GM21786 (cell line): ENCODE data around the gene TXNRD2.

ENCODE experiments used
- ATAC-seq: cut with Tn5 transposase; IDR thresholded peaks from one replicate; pipeline ENCODE4 v1.9.1; 2021; ENCODE audit not compliant: unreplicated experiment

TXNRD2 gene

DNA sequence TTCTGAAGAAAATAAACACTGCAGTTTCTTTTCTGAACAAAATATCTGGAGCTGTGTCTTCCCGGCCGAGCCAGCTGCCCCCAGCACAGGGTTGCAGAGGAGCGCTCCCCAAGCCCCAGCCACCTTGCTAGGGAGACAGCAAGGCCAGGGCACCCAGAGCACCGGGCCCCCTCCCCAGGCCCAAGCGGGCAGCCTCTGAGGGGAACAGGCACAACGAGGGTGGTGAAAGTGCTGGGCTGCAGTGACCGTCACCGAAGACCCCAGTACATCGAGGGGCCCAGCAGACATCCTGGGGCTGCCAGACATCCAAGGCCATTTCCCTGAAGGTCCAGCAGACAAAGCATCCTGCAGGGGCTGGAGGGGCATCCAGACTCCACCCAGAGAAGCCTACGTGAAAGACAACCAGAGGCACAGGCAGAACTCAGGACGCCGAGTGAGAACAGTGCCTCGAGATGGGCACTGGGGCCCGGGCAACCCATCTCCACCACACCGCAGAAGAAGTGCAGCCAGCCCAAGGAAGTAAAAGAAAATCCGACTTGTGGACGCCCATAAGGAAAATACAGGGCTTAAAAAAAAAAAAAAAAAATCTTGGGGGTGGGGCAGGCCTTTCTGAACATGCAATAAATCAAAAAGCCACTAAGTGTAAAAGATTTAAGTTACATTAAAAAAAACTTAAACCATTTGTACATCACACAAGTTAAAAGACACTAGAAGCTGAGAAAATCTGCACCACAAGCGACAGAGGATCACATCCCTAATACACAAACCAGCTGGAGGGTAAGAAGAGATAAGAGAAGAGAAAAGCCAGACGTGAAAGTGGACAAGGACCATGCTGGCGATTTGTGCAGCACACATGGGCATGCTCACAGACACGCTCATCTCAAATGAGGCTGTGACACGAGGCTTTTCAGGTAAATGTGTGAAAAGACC is 36.0 kb downstream of the TXNRD2 start:
- no peak for ATAC-seq

DNA sequence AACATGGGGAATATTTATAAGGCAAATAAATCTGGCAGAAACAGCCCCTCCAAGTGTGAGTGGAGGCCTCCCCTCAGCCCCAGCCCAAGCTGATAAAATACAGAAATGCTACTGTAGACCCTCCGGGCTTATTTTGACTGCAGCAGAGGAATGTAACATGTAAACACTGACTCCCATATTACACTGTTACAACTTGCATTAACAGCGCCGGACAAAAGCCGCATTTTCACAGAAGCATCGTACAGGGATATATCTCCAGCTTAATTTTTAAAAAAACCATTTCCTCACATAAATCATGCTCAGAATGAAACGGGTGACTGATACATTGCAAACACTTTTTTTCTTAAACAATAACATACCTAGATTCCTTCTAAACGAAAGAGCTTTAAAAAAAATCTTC is 36.7 kb downstream of the TXNRD2 start:
- no peak for ATAC-seq

DNA sequence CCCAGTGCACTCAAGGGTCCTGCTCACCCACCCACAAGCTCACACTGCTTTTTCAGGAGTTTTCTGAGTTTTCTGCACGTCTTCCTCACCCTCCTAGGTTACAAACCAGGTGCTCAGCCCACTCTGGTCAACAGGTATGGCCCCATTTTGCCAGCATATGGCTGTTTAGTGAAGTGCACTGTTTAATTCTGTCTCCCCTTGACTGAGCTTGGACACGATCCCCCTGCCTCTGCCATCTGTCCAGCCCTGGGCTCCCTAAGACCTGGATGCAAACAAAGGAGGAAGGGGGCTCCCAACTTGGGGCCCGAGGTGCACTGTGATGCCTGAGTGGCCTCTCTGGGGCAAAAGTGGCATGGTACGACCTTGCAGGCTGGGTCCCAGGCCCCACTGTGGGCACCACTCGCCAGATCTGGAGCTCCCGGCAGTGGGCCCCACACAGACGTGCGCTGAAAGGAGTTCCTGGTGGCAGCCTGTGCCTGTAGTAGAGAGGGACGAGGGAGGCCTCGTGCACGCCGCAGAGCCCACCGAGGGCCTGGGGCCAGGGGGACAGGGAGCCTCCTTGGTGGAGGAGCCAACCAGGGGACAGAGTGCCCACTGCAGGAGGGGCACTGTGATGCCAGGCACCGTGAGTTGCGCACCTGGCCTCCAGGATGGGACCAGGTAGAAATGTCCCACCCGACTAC is 37.3 kb downstream of the TXNRD2 start:
- ATAC-seq = no peak

DNA sequence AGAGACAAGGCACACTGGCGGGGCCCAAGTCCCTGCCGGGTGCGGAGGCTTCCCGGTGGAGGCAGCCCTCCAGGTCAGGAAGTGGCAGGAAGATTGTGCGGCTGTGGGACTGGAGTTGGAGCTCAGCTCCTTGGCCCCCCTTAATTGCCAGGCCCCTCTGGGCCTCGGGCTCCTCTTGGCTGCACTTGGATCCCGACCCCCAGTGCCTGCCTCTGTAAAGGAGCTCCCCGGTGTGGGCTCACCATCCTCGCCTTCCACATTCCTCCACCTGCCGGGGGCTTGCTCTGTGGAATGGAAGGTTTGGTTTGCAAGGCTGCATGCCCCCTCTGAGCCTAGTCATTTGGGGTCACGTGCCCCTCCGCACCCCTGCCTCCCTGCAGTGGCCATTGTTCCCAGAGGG is 38.1 kb downstream of the TXNRD2 start:
- ATAC-seq = no peak

DNA sequence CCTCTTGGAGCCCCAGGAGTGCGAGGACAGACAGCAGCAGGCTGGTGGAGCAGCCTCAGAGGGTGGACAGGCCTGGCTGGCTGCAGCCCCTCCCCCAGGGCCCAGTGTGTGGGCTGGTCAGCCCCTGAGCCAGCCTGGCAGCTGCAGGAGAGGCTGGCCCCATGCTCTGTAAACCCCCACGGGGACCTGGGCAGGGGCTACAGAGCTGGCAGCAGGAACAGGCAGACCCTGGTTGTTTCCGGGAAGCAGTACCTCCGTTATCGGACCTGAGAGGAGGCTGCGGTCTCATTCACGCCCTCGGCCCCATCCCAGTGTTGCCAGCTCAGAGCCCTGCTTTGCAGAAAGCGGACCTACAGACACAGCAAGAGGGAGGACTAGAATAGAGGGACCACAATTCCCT is 38.6 kb downstream of the TXNRD2 start:
- no peak for ATAC-seq

DNA sequence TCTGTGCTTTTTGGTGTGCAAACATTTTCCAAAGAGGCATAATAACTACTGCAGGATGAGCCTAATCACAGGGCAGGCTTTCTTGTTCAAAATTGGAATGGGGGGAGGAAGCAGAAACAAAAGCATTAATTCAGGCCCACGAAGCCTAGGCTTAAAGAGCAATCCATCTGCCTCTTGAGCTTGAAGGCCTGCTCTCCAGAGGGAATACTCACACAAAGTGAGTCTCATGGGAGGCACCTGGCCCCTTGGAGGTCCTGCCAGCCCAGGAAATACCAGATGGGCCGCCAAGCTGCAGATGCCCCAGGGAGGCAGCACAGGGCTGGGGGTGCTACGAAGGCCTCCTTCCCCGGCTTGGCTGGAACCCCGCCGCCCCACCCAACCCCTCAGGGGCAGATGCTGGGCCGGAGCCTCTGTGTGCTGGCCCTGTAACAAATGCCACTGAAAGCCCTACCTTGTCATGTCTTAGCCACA is 39.3 kb downstream of the TXNRD2 start:
- ATAC-seq = no peak

DNA sequence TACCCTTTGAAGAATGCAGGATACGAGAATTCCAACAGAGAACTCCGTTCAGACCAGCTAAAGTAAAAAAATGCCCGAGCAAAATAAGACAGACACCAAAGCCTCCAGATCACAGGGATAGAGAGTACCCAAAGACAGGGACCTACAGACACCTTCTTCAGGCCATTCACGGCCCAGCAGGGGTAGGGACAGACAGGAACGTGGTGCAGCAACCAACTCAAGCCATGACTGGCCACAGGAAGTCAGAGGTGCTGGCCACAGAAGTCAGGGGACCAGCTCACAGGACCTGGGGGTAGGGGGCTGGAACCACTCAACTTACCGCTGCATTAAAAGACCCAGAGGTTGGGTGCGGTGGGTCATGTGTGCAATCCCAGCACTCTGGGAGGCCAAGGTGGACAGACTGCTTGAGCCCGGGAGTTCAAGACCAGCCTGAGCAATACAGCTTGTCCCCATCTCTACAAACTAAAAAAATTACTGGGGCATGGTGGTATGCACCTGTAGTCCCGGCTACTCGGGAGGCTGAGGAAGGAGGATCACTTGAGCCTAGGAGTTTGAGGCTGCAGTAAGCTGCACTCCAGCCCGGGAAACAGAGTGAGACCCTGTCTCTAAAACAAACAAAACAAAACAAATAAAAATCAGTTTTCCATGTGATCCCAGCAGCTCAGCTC is 39.9 kb downstream of the TXNRD2 start:
- ATAC-seq = no peak

DNA sequence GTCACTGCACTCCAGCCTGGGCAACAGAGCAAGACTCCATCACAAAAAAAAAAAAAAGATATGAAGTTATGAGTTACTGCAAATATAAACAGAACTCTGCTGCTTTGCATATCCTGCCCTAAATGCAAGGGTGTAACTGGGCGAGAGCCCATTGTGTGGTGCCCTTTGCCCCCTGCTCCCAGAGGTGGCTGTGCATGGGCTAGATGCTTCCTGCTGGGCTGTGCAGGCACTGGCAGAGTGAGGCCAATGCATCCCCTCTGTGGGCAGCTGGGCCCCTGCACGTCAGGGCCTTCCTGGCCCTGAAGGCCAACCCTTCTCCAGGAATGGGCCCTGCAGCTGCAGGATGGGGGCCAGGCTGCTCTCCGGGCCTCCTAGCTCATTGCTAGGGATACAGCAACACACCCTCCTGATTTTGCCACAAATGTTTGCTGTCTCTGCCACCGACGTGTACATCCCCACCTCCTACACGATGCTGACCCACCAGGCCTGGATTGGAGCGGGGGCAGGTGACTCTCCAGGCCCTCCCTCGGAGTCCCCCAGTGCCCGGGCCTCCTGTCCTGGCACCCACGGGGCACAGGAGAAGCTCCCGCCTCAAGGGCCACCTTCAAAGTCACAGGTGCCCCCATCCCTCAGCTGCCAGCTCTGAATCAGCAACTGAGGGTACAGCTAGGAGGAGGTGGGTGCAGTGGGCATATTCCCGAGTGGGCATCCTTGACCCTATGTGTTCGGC is 40.7 kb downstream of the TXNRD2 start:
- ATAC-seq = no peak

DNA sequence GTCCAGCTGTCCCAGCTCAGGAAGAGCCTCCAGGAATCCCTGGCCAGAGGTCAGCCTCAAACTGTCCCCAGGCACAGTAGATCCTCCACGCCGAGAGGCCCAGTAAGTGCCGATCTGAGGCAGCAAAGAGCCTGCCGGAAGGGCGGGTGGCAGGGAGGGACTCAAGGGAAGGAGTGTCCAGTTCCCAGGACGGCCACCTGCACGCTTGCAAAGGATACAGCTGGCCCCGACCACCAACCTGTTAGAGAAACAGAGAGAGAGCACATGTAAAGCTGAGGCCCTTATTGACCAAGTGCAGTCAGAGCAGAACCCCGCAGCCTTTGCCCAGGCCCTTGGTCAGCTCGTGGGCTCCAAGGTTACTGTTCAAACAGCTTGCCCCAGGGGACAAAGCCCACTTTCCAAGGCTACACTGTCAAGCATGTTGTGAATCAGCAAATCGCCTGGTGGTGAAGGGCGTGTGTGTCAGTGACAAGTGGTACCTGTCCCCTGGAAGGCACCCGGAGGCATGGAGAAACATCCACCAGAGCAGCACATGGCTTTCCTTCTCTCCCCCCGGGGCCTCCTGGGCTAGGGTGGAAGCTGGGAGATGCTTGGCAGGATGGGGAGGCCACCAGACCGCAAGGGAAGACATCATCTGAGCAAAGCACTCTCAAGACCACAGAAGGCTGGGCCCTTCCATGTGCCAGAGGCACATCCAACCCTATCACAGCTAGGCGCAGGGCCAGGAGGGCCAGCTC is 42.6 kb downstream of the TXNRD2 start:
- ATAC-seq = no peak

DNA sequence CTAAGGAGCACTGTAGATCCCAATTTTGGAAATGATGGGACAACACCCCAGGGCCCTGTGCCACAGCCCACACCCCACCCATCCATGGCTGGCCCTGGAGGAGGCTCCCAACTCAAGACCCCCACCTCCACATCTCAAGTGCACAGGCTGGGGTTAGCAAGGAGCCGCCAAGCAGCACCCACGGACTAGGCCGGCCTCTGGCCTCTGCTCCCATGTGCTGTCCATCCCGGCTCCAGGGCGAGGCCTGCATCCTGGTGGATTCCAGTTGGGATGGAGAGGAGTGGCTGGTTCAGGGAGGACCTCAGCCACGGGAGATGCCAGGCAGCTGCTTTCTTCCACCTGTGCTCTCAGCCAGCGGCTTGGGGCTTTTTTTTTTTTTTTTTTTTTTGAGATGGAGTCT is 43.5 kb downstream of the TXNRD2 start:
- ATAC-seq = no peak

DNA sequence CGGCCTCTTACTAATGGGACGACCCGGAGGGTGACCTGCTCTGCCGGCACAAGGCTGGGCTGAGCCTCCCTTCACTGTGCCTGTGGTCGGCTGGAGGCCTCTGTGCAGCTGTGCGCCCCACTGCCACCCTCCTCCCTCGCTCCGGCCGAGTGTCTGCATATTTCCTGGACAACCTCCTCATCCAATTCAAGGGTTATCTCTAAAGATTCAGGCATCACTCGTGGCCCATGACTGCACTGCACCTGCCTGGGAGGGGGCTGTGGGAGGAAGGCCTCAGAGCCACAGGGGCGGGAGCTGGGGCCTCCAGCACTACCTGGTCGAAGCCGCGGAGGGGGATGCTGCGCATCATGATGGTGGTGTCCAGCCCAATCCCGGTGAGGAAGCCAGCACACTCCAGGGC is 43.9 kb downstream of the TXNRD2 start:
- no peak for ATAC-seq

DNA sequence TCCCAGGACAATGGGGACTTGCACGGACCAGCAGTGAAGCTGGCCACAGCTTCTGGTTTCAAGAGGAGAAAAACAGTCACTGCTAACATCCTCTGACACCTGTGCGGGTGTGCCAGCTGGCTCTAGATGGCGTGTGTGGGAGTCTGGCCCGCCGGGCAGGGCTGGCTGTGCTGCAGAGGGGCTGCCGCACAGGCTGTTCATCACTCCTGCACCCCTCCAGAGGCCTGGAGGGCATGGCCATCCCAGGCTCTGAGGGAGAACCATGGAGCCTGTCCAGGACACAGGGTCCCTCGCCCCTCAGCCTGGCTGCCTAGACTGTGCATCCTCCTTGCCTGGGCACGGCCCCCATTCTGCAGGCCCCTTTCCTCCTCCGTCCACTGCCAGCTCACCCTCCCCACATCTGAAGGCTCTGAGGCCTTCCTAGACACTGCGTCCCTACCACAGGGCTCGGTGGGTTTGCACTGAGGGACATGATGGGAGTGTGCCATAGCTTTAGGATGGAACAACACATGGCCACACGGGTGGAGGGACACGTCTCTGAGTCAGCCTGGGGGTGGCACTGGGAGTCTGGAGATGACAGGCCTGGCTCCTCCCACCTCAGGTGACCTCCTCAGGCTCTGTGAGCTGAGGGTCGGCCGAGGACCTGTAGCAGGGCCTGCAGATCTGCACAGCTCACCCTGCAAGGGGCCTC is 44.8 kb downstream of the TXNRD2 start:
- no peak for ATAC-seq

DNA sequence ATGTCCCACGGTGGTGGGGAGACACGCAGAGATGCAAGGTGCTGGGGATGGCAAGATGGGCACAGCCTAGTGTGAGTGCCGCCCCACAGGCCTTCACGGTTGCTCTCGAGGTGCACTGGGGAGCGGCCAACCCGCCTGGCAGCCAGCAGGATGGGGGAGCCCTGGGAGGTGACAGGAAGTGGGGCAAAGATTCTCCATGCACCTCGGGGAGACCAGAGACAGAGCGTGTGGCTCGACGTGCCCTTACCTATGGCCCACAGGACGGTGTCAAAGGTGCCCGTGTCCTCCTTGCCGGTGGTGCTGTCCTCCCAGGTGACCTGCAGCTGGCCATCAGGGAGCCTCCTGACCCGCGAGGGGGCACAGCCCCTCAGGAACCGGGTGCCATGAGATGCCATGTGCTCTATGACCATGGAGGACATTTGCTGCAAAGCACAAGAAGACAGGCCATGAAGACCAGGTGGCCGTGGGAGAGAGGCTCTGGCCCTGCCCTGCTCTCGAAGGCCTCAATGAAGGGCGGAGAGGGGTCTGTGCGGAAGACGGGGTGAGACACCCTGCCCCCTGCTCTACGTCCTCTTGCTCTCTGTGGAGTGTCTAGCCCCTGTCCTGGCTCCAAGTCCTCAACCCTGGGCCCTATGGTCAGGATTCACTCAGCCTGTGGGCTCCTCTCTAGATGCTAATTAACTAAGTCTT is 46.3 kb downstream of the TXNRD2 start:
- ATAC-seq = no peak

DNA sequence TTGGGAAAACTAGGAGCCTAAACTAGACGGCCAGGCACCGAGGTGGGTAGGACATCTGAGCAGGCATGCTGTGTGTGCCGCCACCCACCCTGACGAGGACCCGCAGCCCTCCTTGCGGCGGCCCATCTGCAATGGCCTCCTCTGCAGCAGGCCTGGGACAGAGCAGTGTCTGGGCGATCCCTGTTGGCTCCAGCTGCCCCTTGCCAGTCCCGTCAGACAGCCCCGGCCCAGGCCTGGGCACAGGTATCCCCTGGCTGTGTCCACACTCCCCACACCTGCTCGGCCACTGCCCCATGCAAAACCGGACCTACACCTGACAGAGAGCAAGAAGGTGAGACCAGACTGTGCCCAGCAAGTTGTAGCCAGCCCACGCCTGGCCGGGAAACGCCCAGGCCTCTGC is 48.3 kb downstream of the TXNRD2 start:
- ATAC-seq = no peak

DNA sequence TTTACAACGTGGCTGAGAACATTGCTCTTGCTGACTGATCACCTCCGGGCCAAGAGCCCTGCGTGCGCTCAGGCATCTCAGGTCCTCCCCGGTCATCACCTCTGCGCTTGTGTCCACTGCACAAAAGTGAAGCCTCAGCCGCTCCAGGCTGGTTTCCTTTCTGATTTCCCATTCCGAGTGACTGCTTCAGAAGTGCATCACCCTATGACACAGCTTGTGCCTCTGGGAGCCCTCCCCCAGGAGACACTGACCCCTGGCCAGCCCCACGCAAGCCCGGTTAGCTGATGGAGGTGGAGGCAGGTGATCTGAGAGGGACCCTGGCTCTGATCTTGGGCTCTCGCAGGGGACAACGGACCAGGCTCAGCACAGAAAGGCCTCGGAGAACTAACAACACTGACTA is 48.7 kb downstream of the TXNRD2 start:
- ATAC-seq = no peak

DNA sequence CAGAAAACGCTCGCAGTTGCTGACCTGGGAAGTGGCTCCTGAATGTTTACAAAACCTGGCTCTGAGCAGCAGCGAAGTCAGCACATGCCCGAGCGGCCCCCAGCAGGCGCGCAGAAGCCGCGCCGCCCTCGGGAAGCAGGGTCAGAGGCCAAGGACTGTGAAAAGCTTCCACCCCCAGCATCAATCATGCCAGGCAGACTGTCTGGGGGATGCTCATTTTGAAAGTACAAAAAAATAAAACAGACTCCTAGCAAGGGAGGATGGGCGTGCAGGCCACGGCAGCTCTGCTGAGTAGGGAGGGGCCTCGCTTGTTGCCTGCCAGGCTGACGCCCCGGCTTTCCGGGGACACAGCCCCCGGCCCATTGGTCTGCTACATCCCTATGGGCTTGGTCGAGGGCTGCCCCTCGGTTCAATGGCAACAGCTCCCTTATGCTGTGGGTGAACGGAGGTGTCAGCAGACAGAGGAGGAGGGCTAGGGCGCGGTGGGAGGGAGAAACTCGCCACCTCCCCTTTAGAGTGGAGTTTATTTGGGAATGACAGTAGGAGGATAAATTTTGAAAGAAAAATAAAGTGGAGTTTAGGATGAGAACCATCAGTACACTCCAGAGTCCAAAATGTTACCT is 49.2 kb downstream of the TXNRD2 start:
- no peak for ATAC-seq

DNA sequence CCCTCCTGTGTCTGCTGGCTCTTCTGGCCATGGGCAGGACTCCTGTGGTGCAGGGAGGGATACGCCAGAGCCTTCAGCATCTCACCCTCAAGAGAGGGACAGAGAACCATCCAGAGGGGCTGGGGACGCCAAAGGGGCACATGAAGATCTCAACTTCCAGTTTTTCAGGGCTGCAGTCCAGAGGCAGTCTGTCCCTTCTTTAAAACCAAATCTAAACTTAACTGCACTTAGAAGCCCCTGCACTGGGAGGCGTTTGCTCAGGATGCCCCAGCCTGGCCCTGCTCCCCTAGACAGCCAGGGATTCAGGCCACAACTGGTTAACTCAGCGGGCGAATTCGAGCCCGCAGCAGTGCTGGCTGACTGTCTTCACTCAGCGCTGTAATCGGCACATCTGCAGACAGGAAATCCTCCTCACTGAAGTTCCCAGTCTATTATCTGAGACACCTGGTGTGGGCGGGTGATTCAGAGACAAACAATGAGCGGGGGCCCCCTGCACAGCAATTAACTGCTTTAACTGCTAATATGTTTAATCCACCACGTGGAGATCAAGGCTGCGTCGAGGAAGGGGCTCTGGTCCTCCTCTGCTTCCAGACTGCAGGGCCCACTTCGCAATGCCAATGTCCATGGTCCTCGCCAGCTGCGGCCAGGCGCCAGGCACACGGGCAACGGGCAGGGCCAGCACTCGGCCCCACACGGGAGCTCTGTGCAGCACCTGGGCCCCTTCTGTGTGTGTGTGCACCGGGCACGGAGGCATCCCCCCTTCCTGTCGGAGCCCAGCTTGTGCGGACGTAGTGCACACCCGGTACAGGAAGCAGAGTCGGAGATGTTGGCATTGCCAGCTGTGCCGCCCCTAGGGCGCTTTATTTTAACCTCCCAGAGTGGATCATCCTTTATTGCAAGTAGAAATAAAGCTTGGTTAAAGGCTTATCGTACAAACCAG is 50.0 kb downstream of the TXNRD2 start:
- no peak for ATAC-seq
